NCI-H2029 (cell line): ENCODE data around the gene ULBP2.
"Not testable (repeated sequence)": the region's sequence is repeated elsewhere in the genome, so short reads cannot be mapped to it uniquely, and the experiment has no call there.

Experiments
- DNase-seq: peaks from one replicate; lab custom pipeline; 2025; lab: John Stamatoyannopoulos, UW

ULBP2 gene

GRCh38 chr6:149951096-149951495 is 9.3 kb downstream of the ULBP2 start:
- DNase-seq, result no peak

- DNase-seq, result no peak
Observed at GRCh38 chr6:149951626-149952025, 9.8 kb downstream of the ULBP2 start.

DNA sequence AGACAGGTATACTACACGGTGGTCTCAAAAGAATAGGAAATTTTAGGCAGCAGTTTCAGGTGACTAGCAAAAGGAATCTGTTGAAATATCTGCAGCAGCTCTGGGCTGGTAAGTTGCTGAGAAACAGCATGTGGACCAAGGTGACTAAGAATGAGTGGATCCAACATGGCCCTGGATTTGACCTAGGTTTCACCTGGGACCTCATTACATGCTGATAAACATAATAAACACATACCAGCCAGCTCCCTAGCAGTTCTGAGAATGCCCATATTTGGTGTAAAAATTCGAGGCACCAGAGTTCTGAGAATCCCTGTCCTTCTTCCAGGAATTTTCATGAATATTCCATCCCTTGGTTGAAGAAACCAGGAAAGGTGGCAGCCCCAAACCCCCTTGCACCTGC is 11.6 kb downstream of the ULBP2 start:
- not testable (repeated sequence) for DNase-seq

- not testable (repeated sequence) for DNase-seq
Observed at GRCh38 chr6:149953934-149954327, 12.1 kb downstream of the ULBP2 start.

GRCh38 chr6:149954328-149954983 is 12.6 kb downstream of the ULBP2 start:
- DNase-seq, result not testable (repeated sequence)

DNA sequence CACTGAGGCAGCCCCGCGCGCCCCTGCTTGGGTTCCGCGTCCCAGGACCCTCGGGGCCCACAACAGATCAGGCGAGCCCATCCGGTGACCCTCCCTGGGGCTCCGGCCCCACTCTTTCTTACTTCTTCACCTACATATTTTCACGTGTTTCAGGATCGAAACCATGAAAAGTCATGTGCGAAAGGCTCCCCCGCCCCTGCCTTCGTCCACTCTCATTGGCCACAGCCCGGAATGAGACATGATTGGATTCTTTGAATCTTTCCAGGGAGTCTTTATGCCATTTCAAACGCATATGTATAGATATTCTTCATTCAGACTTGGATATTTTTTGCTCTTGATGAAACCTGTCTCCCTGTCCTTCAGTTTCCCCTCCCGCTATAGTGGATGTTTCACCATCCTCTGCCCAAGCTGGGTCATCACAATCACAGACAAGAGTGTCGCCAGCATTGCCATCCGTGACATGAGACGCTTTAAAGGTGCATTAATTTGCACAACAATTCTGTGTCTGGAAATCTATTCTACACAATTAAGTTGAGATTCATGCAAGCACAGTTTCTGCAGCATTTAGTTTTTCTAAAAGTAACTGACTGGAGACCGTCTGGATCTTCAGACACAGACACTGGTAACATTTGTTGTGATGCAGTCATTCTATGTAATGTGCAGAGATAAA is 13.3 kb downstream of the ULBP2 start:
- DNase-seq, result not testable (repeated sequence)

DNA sequence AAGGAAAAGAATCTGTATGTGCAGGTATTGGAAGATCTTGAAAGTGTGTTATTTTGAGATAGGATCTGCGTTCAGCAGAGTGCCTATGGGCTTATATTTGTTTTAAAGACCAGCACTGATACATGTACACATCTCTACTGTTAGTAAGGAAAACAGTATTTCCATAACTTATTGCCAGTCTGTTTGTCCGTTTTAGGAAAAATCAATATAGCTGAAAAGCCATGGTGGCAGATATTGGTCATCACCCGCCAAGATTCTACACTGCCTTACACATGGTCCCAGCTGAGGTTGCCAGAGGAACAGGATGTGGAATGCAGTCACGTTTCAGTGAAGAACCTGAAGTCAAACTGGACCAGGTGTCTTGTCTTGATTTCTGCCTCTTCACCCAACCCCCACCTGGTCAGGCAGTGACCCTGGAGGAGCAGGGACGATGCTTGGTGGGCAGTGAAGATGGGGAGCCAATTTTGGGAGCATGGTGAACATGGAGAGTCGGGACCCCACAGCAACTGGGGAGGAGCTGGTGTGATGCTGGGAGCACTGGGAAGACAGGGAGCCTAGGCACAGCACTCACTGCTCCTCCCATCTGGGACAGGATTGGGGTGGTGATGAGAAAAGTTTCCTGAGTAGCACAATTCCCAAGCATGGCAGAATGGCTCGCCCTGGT is 14.0 kb downstream of the ULBP2 start:
- not testable (repeated sequence) for DNase-seq

- not testable (repeated sequence) for DNase-seq
Observed at GRCh38 chr6:149958124-149958523, 16.3 kb downstream of the ULBP2 start.

DNA sequence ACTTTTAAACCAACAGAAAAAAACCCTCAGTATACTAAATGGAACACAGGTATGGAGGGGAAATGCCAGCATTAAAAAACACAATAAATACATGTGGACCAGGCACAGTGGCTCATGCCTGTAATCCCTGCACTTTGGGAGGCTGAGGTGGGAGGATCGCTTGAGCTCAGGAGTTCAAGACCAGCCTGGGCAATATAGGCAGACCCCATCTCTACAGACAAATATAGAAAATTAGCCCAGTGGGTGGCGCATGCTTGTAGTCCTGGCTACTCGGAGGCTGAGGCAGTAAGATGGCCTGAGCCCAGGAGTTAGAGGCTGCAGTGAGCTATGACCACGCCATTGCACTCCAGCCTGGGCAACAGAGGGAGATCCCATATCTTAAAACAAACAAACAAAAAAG is 18.0 kb downstream of the ULBP2 start:
- DNase-seq, result not testable (repeated sequence)

DNA sequence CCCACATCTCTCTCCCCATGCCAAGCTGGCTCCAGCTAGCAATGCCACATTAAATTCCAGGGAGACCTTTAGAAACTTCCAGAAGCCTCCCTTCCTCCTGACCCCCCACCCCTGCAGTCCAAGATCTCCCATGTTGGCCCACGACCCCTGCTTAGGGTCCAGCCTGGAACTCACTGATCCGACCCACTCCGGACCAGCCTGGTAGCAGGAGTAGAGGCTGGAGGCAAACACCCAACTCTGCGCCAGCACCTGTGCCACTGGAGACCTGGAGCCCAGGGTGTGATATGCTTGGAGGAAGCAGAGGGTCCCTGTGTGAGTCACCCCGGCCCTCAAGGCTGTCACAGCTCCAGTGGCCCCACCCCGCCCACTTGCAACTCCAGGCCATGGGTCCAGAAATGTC is 18.7 kb downstream of the ULBP2 start:
- DNase-seq, result no peak

- no peak for DNase-seq
Observed at GRCh38 chr6:149961728-149962425, 20.1 kb downstream of the ULBP2 start.

- DNase-seq, result no peak
Observed at GRCh38 chr6:149962461-149963211, 20.8 kb downstream of the ULBP2 start.

DNA sequence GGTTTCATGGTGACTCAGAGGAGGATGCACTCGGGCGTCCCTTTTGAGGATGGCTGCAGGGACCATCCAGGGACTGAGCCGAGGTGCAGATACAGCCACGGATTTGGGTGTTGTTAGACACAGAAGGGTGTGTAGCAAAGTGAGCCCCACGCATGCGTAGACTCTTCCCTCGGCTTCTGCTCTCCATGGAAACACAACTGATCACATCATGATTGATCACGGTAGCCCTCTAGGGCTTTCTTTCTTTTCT is 21.3 kb downstream of the ULBP2 start:
- no peak for DNase-seq

GRCh38 chr6:149963462-149964307 is 21.9 kb downstream of the ULBP2 start, which contains the start of gene ULBP1:
TSS of gene ULBP1 (plus strand) at chr6:149963943. CDS start at chr6:149964050, 107 bp downstream.
- no peak for DNase-seq

DNA sequence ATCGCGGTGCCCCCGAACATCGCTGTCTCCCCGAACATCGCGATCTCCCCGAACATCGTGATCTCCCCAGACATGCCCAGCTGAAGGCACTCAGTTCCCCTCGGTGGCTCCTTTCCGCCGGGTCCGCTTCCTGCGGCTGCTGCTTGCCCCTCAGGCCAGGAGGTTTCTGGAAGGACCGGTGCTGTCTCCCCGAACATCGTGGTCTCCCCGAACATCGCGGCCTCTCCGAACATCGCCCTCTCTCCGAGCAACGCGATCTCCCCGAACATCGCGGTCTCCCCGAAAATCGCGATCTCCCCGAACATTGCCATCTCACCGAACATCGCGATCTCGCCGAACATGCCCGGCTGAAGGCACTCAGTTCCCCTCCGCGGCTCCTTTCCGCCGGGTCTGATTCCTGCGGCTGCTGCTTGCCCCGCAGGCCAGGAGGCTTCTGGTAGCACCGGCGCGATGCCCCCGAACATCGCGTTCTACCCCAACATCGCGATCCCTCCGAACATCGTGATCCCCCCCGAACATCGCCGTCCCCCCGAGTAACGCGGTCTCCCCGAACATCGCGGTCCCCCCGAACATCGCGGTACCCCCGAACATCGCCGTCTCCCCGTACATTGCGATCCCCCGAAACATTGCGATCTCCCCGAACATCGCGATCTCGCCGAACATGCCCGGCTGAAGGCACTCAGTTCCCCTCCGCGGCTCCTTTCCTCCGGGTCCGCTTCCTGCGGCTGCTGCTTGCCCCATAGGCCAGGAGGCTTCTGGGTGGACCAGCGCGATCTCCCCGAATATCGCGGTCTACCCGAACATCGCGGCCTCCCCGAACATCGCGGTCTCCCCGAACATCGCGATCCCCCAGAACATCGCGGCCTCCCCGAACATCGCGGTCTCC is 22.7 kb downstream of the ULBP2 start:
- DNase-seq, result no peak

DNA sequence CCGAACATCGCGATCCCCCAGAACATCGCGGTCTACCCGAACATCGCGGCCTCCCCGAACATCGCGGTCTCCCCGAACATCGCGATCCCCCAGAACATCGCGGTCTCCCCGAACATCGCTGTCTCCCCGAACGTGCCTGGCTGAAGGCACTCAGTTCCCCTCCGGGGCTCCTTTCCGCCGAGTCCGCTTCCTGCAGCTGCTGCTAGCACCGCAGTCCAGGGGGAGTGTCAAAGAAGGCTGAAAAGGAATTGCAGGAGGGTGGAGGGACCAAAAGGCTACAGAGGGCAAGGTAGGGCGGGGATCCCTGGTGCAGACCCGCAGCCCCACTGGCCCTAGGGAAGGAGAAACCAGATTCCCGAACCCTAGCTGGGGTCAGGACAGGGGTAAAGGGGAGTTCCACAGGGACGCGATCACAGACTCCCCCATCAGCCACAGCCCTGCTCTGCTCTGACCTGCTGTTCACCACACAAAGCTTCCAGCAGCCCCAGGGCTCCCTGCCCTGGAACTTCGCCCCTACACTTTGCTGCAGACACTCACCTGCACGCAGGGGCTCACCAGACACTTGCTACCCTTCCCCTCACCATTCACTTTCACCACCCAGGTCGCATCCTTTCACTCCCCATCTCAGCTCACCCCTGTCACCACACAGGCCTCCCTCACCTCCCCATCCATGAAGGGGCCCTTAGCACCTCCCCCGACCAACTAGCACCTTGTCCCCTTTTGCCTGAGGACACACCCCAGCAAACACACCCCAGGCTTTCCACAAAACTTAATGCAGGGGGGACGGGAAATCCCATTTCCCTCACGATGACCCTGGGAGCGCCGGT is 23.6 kb downstream of the ULBP2 start:
- DNase-seq, result no peak

DNA sequence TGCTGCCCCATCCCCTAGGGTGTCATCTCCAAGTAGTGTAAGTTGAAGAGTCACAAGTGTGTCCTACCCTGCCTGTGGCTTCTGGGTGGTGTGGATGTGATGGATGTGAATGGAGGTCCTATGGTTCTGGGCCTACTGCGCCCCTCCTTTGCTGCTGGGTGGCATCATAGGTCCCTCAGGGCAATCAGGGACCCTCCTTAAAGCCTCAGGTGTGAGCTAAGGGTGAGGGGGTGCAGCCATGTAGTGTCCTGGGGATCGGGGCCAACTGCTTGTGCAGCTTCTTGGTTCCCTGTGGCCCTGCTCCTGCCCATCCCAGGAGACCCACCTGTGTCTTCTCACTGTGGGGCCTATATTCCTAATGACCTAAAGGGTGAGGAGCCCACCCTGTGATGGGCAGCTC is 24.5 kb downstream of the ULBP2 start:
- DNase-seq, result not testable (repeated sequence)

- DNase-seq, result no peak
Observed at GRCh38 chr6:149967591-149967990, 25.8 kb downstream of the ULBP2 start.

GRCh38 chr6:149967999-149968398 is 26.2 kb downstream of the ULBP2 start:
- DNase-seq, result not testable (repeated sequence)
